Activated CD4-positive, alpha-beta T cell treated with anti-CD3 and anti-CD28 coated beads, Interleukin-2, amount 50 U/mL, for 48 hours (primary cell): ENCODE data around the gene PDE11A.
"Not testable (repeated sequence)": the region's sequence is repeated elsewhere in the genome, so short reads cannot be mapped to it uniquely, and the experiment has no call there.

Experiments
- DNase-seq, 2 experiments: peaks; one replicate each; pipeline ENCODE4 v3.0.0-alpha.2; 2020

The PDE11A gene

GRCh38 chr2:177881921-177882320 lies 190.7 kb downstream of the PDE11A start:
- no peak for DNase-seq

- DNase-seq, result no peak
Measured at GRCh38 chr2:177881008-177881747, 191.4 kb downstream of the PDE11A start.

- DNase-seq, result no peak
Measured at GRCh38 chr2:177880285-177880684, 192.3 kb downstream of the PDE11A start.

- DNase-seq, result no peak
Measured at GRCh38 chr2:177876950-177877349, 195.6 kb downstream of the PDE11A start.

- no peak for DNase-seq
Measured at GRCh38 chr2:177874686-177875085, 197.9 kb downstream of the PDE11A start.

GRCh38 chr2:177873915-177874314 lies 198.7 kb downstream of the PDE11A start:
- no peak for DNase-seq

GRCh38 chr2:177872286-177872685 lies 200.3 kb downstream of the PDE11A start:
- DNase-seq, result no peak

GRCh38 chr2:177869912-177870311 lies 202.7 kb downstream of the PDE11A start:
- no peak for DNase-seq

GRCh38 chr2:177869209-177869608 lies 203.4 kb downstream of the PDE11A start:
- DNase-seq, result no peak

GRCh38 chr2:177868806-177869205 lies 203.8 kb downstream of the PDE11A start:
- no peak for DNase-seq

- no peak for DNase-seq
Measured at GRCh38 chr2:177857538-177857937, 215.0 kb downstream of the PDE11A start.

GRCh38 chr2:177852389-177852788 lies 220.2 kb downstream of the PDE11A start:
- no peak for DNase-seq

GRCh38 chr2:177843188-177843587 lies 229.4 kb downstream of the PDE11A start:
- no peak for DNase-seq

- DNase-seq, result no peak
Measured at GRCh38 chr2:177842243-177842642, 230.3 kb downstream of the PDE11A start.

- DNase-seq, result not testable (repeated sequence)
Measured at GRCh38 chr2:177835418-177836204, 237.0 kb downstream of the PDE11A start.

GRCh38 chr2:177832611-177833433 lies 239.8 kb downstream of the PDE11A start:
- DNase-seq, result no peak

- DNase-seq, result no peak
Measured at GRCh38 chr2:177830881-177831386, 241.6 kb downstream of the PDE11A start.

GRCh38 chr2:177828557-177828956 lies 244.0 kb downstream of the PDE11A start:
- DNase-seq, result no peak

- DNase-seq, result no peak
Measured at GRCh38 chr2:177826897-177827296, 245.7 kb downstream of the PDE11A start.

GRCh38 chr2:177822941-177823340 lies 249.6 kb downstream of the PDE11A start:
- no peak for DNase-seq

- no peak for DNase-seq
Measured at GRCh38 chr2:177818412-177818811, 254.2 kb downstream of the PDE11A start.

- DNase-seq, result no peak
Measured at GRCh38 chr2:177817300-177817699, 255.3 kb downstream of the PDE11A start.

- no peak for DNase-seq
Measured at GRCh38 chr2:177816766-177817165, 255.8 kb downstream of the PDE11A start.
